Lower leg skin (tissue), 3 donors: Measurements from ENCODE around the gene DIP2B.

Experiments
- CTCF ChIP-seq, 3 donors: fragments of 450-650 bp; IDR thresholded peaks; one replicate each; pipeline ENCODE4 v1.5.1; 2016; ENCODE audit warnings: antibody characterized with exemption in 3 of 3, mild to moderate bottlenecking in 3 of 3, moderate library complexity in 2 of 3
- POLR2A ChIP-seq, 2 donors: fragments of 450-650 bp; IDR thresholded peaks; one replicate each; pipeline ENCODE4 v1.6.1; 2016 to 2017; ENCODE audit warnings: antibody characterized with exemption in 2 of 2, mild to moderate bottlenecking in 1 of 2, moderate library complexity in 1 of 2

DNA sequence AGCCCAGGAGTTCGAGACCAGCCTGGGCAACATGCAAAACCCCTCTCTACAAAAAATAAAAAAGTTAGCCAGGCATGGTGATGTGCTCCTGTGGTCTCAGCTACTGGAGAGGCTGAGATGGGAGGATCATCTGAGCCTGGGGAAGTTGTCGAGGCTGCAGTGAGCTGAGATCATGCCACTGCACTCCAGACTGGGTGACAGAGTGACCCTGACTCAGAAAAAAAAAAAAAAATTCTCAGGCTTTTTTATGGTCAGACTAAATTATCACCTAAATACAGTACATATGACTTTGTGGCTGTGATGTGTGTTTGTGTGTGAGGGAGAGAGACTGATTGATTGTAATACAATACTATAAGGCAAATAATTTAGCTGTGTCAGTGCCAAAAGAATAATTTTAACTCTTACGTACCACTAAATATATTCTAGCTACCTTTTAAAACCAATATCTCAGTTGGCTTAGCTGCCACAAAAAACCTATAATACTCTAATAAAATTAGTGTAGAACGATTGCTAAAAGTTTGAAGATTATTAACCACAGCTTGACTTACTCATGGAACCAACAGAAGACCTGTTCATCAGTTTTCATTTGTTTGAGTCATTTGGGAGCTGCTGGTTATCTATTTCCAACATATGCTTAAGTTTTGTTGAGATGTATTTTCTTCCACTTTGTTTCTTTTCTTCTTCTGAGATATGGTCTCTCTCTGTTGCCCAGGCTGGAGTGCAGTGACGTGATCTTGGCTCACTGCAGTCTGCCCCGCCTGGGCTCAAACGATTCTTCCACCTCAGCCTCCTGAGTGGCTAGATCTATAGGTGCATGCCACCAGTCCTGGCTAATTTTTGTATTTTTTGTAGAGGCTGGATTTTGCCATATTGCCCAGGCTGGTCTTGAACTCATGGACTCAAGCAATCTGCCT is 58.0 kb downstream of the DIP2B start:
- TF ChIP-seq CTCF (IDR thresholded peaks at IDR 0.05) (no peak), POLR2A (IDR thresholded peaks at IDR 0.05) (no peak)
